IMR-90 (cell line): Measurements from ENCODE around the gene ADAMTS17. TPM values are rescaled to one million over a fixed set of nuclear protein-coding genes. Genes with fewer than 3 reads are reported as not detected.

ENCODE experiments used
- ATAC-seq: fragments of 200-7000 bp; cut with Tn5 transposase; 2 replicates; pipeline ENCODE4 v1.9.1; 2020; ENCODE audit warnings: low read depth, mild to moderate bottlenecking, moderate library complexity
- BruUV-seq: library from RNA; stranded (reverse); fragments of 400-500 nt; replicated peaks from 2 replicates; lab custom pipeline; 2021; lab: Mats Ljungman, UMichigan
- CTCF ChIA-PET: fragments of 300-600 bp; formaldehyde crosslinking; extraction: SDS; loops from one replicate; lab custom pipeline; 2021; ENCODE audit warnings: antibody characterized with exemption; lab: Yijun Ruan, JAX
- POLR2A ChIA-PET: fragments of 300-600 bp; sonication (Branson Sonifier 250); formaldehyde crosslinking; loops from one replicate; lab custom pipeline; 2022; ENCODE audit warnings: antibody characterized with exemption; ENCODE audit not compliant: unreplicated experiment; lab: Charles Lee
- DNase-seq: peaks from one replicate; pipeline ENCODE4 v3.0.0; 2013
- H2AFZ ChIP-seq: replicated peaks from 2 replicates; pipeline ENCODE3; 2013; ENCODE audit warnings: low read length, mild to moderate bottlenecking; ENCODE audit not compliant: poor library complexity
- H2AK5ac ChIP-seq: 2 replicates; pipeline ENCODE4 v1.6.1; 2013; ENCODE audit warnings: low read depth, low read length, inconsistent platforms
- H2AK9ac ChIP-seq: replicated peaks from 2 replicates; pipeline ENCODE3; 2013; ENCODE audit warnings: mild to moderate bottlenecking, low read depth, low read length, moderate library complexity; ENCODE audit not compliant: poor library complexity
- H2BK120ac ChIP-seq: 2 replicates; pipeline ENCODE4 v1.6.1; 2013; ENCODE audit warnings: low read depth, low read length, inconsistent platforms
- H2BK15ac ChIP-seq: 3 replicates; pipeline ENCODE4 v1.6.1; 2013; ENCODE audit warnings: low read depth, low read length, inconsistent platforms
- H2BK20ac ChIP-seq: 2 replicates; pipeline ENCODE4 v1.6.1; 2013; ENCODE audit warnings: low read depth, mild to moderate bottlenecking, inconsistent platforms, low read length, moderate library complexity
- H2BK5ac ChIP-seq: 2 replicates; pipeline ENCODE4 v1.6.1; 2013; ENCODE audit warnings: mild to moderate bottlenecking, low read depth, low read length, inconsistent platforms; ENCODE audit not compliant: poor library complexity, severe bottlenecking
- H3K14ac ChIP-seq: replicated peaks from 2 replicates; pipeline ENCODE4 v1.6.1; 2013; ENCODE audit warnings: low read depth, low read length, inconsistent platforms
- H3K18ac ChIP-seq: 2 replicates; pipeline ENCODE4 v1.6.1; 2013; ENCODE audit warnings: low read depth, low read length, control low read depth
- H3K23ac ChIP-seq: 2 replicates; pipeline ENCODE4 v1.6.1; 2013; ENCODE audit warnings: low read depth, low read length, inconsistent platforms
- H3K27ac ChIP-seq: 2 replicates; pipeline ENCODE4 v1.5.1; 2013; ENCODE audit warnings: mild to moderate bottlenecking, control low read depth, low read length; ENCODE audit not compliant: insufficient read depth
- H3K27me3 ChIP-seq: 2 replicates; pipeline ENCODE4 v1.6.1; 2013; ENCODE audit warnings: low read length; ENCODE audit not compliant: control insufficient read depth, insufficient read depth
- H3K36me3 ChIP-seq: 2 replicates; pipeline ENCODE4 v1.6.1; 2013; ENCODE audit warnings: low read length, mixed read lengths; ENCODE audit not compliant: control insufficient read depth, insufficient read depth
- H3K4ac ChIP-seq: 2 replicates; pipeline ENCODE4 v1.6.1; 2013; ENCODE audit warnings: low read depth, low read length, inconsistent platforms
- H3K4me1 ChIP-seq: 2 replicates; pipeline ENCODE4 v1.6.1; 2013; ENCODE audit warnings: low read length, mixed read lengths; ENCODE audit not compliant: control insufficient read depth, insufficient read depth
- H3K4me2 ChIP-seq: 2 replicates; pipeline ENCODE4 v1.6.1; 2013; ENCODE audit warnings: low read depth, mild to moderate bottlenecking, control low read depth, low read length, moderate library complexity
- H3K4me3 ChIP-seq: 2 replicates; pipeline ENCODE4 v1.5.1; 2013; ENCODE audit warnings: low read depth, mild to moderate bottlenecking, control low read depth, low read length, moderate library complexity; ENCODE audit not compliant: insufficient read depth
- H3K56ac ChIP-seq: 2 replicates; pipeline ENCODE4 v1.6.1; 2013; ENCODE audit warnings: low read length, inconsistent platforms; ENCODE audit not compliant: insufficient read depth; ENCODE audit errors: extremely low read depth
- H3K79me1 ChIP-seq, 2 experiments: 2 replicates each; pipeline ENCODE4 v1.6.1; 2013; ENCODE audit warnings: low read length in 2 of 2, inconsistent platforms in 1 of 2, low read depth in 1 of 2
- H3K9ac ChIP-seq: 2 replicates; pipeline ENCODE4 v1.6.1; 2013; ENCODE audit warnings: low read depth, low read length, control low read depth
- H3K9me1 ChIP-seq: 2 replicates; pipeline ENCODE4 v1.6.1; 2013; ENCODE audit warnings: low read length, inconsistent platforms; ENCODE audit not compliant: insufficient read depth
- H3K9me3 ChIP-seq: 2 replicates; pipeline ENCODE4 v1.6.1; 2013; ENCODE audit warnings: low read length; ENCODE audit not compliant: control insufficient read depth, insufficient read depth
- H4K20me1 ChIP-seq: 2 replicates; pipeline ENCODE4 v1.6.1; 2013; ENCODE audit warnings: low read length, inconsistent platforms; ENCODE audit not compliant: insufficient read depth
- H4K5ac ChIP-seq: 2 replicates; pipeline ENCODE4 v1.6.1; 2013; ENCODE audit warnings: mild to moderate bottlenecking, low read depth, low read length, control low read depth
- H4K8ac ChIP-seq, 2 experiments: 2 replicates each; pipeline ENCODE4 v1.6.1; 2013; ENCODE audit warnings: low read depth in 2 of 2, low read length in 2 of 2, control low read depth in 1 of 2, inconsistent platforms in 1 of 2
- H4K91ac ChIP-seq: 2 replicates; pipeline ENCODE4 v1.6.1; 2013; ENCODE audit warnings: low read depth, low read length, inconsistent platforms; ENCODE audit not compliant: insufficient read depth
- BHLHE40 ChIP-seq: fragments of 150-350 bp; IDR thresholded peaks from 2 replicates; pipeline ENCODE4 v1.6.1; 2016; ENCODE audit warnings: mild to moderate bottlenecking, low read depth, low read length
- CEBPB ChIP-seq: IDR thresholded peaks from 2 replicates; pipeline ENCODE4 v1.6.1; 2012; ENCODE audit warnings: low read depth, low read length, improper control_type of control experiment
- CHD1 ChIP-seq: IDR thresholded peaks from 2 replicates; pipeline ENCODE4 v1.6.1; 2012; ENCODE audit warnings: low read depth, low read length, improper control_type of control experiment
- FOS ChIP-seq: fragments of 150-350 bp; IDR thresholded peaks from 2 replicates; pipeline ENCODE4 v1.6.1; 2016; ENCODE audit warnings: low read depth, low read length
- MAFK ChIP-seq: IDR thresholded peaks from 2 replicates; pipeline ENCODE4 v1.6.1; 2012; ENCODE audit warnings: low read depth, low read length, improper control_type of control experiment
- MAZ ChIP-seq: IDR thresholded peaks from 2 replicates; pipeline ENCODE4 v1.6.1; 2012; ENCODE audit warnings: low read depth, mild to moderate bottlenecking, low read length, improper control_type of control experiment, moderate library complexity, borderline replicate concordance
- NFE2L2 ChIP-seq: fragments of 150-350 bp; IDR thresholded peaks from 2 replicates; pipeline ENCODE4 v1.6.1; 2016; ENCODE audit warnings: low read depth, mild to moderate bottlenecking, low read length
- POLR2A ChIP-seq: IDR thresholded peaks from 2 replicates; pipeline ENCODE4 v1.6.1; 2012; ENCODE audit warnings: mild to moderate bottlenecking, low read depth, low read length
- RAD21 ChIP-seq: IDR thresholded peaks from 2 replicates; pipeline ENCODE4 v1.6.1; 2012; ENCODE audit warnings: low read length, improper control_type of control experiment
- RCOR1 ChIP-seq: IDR thresholded peaks from 2 replicates; pipeline ENCODE4 v1.6.1; 2012; ENCODE audit warnings: mild to moderate bottlenecking, low read length, improper control_type of control experiment; ENCODE audit not compliant: insufficient replicate concordance
- RFX5 ChIP-seq: IDR thresholded peaks from 2 replicates; pipeline ENCODE4 v1.8.0; 2012; ENCODE audit warnings: low read depth, mild to moderate bottlenecking, low read length, moderate library complexity
- SMC3 ChIP-seq: fragments of 150-350 bp; IDR thresholded peaks from 2 replicates; pipeline ENCODE4 v1.6.1; 2016; ENCODE audit warnings: low read depth, mild to moderate bottlenecking, antibody characterized with exemption, low read length, moderate library complexity
- WGBS, 2 experiments: methylation state at CpG; one replicate each; pipeline versions ENCODE4 v1.1.5 to v1.1.7; 2013; ENCODE audit warnings: missing lambda C conversion rate in 2 of 2; ENCODE audit not compliant: insufficient read length in 1 of 2; ENCODE audit errors: extremely low coverage in 2 of 2; 5-methylcytosine and 5-hydroxymethylcytosine counted together
- dilution Hi-C: fragments of 300-500 bp; cut with HindIII; formaldehyde crosslinking; loops from one replicate; pipeline ENCODE4 v1.14.3; 2018; ENCODE audit warnings: low sequenced_read_pairs; ENCODE audit not compliant: unreplicated experiment
- in situ Hi-C: fragments of 300-500 bp; cut with MboI; formaldehyde crosslinking; loops from 3 replicates; pipeline ENCODE4 v1.14.3; 2019; ENCODE audit warnings: low sequenced_read_pairs, inconsistent platforms, mixed read lengths
- intact Hi-C: fragments of 100-400 bp; cut with micrococcal nuclease; formaldehyde crosslinking; loops from 2 replicates; pipeline ENCODE4 v1.10.0; 2022
- polyA plus RNA-seq, 3 experiments: library from polyadenylated mRNA; depleted of rRNA; stranded (reverse); fragments of >200 nt; gene quantifications; 2 replicates each; pipeline ENCODE4 v1.2.3, GENCODE V29; 2012; ENCODE audit warnings: low replicate concordance in 1 of 3
- total RNA-seq: library from RNA; depleted of rRNA; stranded (reverse); fragments of >200 nt; gene quantifications from 2 replicates; pipeline ENCODE4 v1.2.3, GENCODE V29; 2012
- TF ChIP-seq, protein P1 (sequence below): fragments of 150-350 bp; IDR thresholded peaks from 2 replicates; pipeline ENCODE4 v1.6.1; 2016; ENCODE audit warnings: low read depth, mild to moderate bottlenecking, low read length, moderate library complexity, borderline replicate concordance
- TF ChIP-seq, protein P2 (sequence below): fragments of 150-350 bp; IDR thresholded peaks from 2 replicates; pipeline ENCODE4 v1.6.1; 2017; ENCODE audit warnings: mild to moderate bottlenecking, antibody characterized with exemption, low read length, low read depth
- TF ChIP-seq, protein P3 (sequence below): conservative IDR thresholded peaks from 2 replicates; pipeline ENCODE4 v1.5.1; 2012; ENCODE audit warnings: mild to moderate bottlenecking, low read depth, low read length, improper control_type of control experiment

The ADAMTS17 gene
- total and polyA plus RNA-seq, 2 of the 4 experiments (the other 2 are of a cell fraction), result 0.03 TPM; not detected in 1

DNA sequence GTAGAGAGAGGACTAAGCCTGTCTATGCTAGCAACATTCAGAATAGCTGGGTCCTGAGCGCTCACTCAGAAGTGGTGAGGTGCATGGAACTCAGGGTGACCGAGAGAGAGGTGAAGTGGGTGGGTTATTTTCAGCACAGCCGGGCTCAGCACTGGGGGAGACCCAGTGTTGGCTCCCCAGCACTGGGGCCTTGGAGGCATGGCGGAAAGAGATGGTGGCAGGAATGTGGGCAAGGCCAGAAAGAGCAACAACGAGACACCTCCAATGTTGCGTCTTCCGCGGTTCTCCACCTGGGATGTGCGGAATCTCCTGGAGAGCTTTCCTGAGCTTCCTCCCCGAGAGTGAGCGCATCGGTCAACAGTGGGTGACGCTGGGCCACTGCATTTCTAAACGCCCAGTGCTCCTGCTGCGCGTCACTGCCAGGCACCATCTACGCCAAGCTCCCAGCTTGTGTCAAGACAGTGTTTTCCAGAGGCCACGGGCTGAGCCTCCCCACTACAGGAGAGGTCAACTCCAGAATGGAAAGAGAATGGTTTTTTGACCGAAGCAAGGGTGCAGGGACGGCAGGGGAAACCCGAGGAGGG lies 148.4 kb downstream of the ADAMTS17 start:
- Histone ChIP-seq H3K9ac (no peak overlapping the region), H2AK5ac (no peak overlapping the region), H3K4me3 (no peak overlapping the region), H3K4me2 (no peak overlapping the region), H2AFZ (no peak overlapping the region), H3K9me1 (no peaks in the 10 kb centered on the region), H2BK15ac (no peak overlapping the region), H3K79me1 (no peaks in the 10 kb centered on the region), H3K4ac (no peak overlapping the region), H3K27me3 (no peaks in the 10 kb centered on the region), H2BK120ac (no peak overlapping the region), H4K91ac (no peak overlapping the region), H3K23ac (no peak overlapping the region), H3K36me3 (no peaks in the 10 kb centered on the region), H3K9me3 (peaks cover 55% of the 10 kb centered on the region), H4K5ac (no peak overlapping the region), H2AK9ac (no peak overlapping the region), H2BK20ac (no peak overlapping the region), H4K8ac (no peak overlapping the region), H2BK5ac (no peak overlapping the region), H3K27ac (no peak overlapping the region), H3K4me1 (no peaks in the 10 kb centered on the region), H4K20me1 (no peaks in the 10 kb centered on the region), H3K56ac (no peak overlapping the region), H3K14ac (no peak overlapping the region), H3K18ac (no peak overlapping the region)
- no TSS peak for BruUV-seq
- POLR2A ChIA-PET, result no interaction called here
- in situ Hi-C loops, result no loop called here
- TF ChIP-seq MAFK (no peak), RCOR1 (no peak), NFE2L2 (no peak), CEBPB (no peak), SMC3 (no peak), POLR2A (no peak), FOS (no peak), CHD1 (no peak), RAD21 (no peak), BHLHE40 (no peak), MAZ (no peak), RFX5 (no peak)
- TF ChIP-seq, protein P1, sequence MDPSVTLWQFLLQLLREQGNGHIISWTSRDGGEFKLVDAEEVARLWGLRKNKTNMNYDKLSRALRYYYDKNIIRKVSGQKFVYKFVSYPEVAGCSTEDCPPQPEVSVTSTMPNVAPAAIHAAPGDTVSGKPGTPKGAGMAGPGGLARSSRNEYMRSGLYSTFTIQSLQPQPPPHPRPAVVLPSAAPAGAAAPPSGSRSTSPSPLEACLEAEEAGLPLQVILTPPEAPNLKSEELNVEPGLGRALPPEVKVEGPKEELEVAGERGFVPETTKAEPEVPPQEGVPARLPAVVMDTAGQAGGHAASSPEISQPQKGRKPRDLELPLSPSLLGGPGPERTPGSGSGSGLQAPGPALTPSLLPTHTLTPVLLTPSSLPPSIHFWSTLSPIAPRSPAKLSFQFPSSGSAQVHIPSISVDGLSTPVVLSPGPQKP, result no peak
- TF ChIP-seq, protein P2, sequence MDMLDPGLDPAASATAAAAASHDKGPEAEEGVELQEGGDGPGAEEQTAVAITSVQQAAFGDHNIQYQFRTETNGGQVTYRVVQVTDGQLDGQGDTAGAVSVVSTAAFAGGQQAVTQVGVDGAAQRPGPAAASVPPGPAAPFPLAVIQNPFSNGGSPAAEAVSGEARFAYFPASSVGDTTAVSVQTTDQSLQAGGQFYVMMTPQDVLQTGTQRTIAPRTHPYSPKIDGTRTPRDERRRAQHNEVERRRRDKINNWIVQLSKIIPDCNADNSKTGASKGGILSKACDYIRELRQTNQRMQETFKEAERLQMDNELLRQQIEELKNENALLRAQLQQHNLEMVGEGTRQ, result no peak
- TF ChIP-seq, protein P3, sequence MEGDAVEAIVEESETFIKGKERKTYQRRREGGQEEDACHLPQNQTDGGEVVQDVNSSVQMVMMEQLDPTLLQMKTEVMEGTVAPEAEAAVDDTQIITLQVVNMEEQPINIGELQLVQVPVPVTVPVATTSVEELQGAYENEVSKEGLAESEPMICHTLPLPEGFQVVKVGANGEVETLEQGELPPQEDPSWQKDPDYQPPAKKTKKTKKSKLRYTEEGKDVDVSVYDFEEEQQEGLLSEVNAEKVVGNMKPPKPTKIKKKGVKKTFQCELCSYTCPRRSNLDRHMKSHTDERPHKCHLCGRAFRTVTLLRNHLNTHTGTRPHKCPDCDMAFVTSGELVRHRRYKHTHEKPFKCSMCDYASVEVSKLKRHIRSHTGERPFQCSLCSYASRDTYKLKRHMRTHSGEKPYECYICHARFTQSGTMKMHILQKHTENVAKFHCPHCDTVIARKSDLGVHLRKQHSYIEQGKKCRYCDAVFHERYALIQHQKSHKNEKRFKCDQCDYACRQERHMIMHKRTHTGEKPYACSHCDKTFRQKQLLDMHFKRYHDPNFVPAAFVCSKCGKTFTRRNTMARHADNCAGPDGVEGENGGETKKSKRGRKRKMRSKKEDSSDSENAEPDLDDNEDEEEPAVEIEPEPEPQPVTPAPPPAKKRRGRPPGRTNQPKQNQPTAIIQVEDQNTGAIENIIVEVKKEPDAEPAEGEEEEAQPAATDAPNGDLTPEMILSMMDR, result no peak
- CTCF ChIA-PET, result no interaction called here
- DNase-seq (no peak), ATAC-seq (no peak)
- dilution Hi-C loops, result no loop called here
- intact Hi-C loops, result no loop called here
- WGBS, 2 experiments, result 81% methylated on average over 15 of the region's 21 CpGs; no CpG with 5 or more reads in 1 of the 2 experiments
